Ishikawa (cell line): ENCODE results near the gene ACRBP.

Source experiments
- CREB1 ChIP-seq: IDR thresholded peaks from 2 replicates; pipeline ENCODE4 v1.6.1; 2012; ENCODE audit warnings: low read depth
- NFIC ChIP-seq: IDR thresholded peaks from 2 replicates; pipeline ENCODE4 v1.6.1; 2012
- RAD21 ChIP-seq: IDR thresholded peaks from 2 replicates; pipeline ENCODE4 v1.6.1; 2012; ENCODE audit warnings: low read depth
- REST ChIP-seq: IDR thresholded peaks from 2 replicates; pipeline ENCODE4 v1.6.1; 2012; ENCODE audit warnings: low read depth, mild to moderate bottlenecking

- no peak for TF ChIP-seq NFIC
- no peak for TF ChIP-seq CREB1
- no peak for TF ChIP-seq REST
- TF ChIP-seq RAD21, result no peak
These were observed 11.8 kb downstream of the ACRBP start for GRCh38 chr12:6635375-6635855.
